ENCODE results near the gene ZNF597. TPM values are rescaled to one million over a fixed set of nuclear protein-coding genes. Genes with fewer than 3 reads are reported as not detected.
A peak's percentile ranks its signal among the peaks of the same experiment; 100 is the strongest.

ZNF597 gene, protein sequence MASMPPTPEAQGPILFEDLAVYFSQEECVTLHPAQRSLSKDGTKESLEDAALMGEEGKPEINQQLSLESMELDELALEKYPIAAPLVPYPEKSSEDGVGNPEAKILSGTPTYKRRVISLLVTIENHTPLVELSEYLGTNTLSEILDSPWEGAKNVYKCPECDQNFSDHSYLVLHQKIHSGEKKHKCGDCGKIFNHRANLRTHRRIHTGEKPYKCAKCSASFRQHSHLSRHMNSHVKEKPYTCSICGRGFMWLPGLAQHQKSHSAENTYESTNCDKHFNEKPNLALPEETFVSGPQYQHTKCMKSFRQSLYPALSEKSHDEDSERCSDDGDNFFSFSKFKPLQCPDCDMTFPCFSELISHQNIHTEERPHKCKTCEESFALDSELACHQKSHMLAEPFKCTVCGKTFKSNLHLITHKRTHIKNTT
- polyA plus RNA-seq (ENCODE audit: insufficient read length in 4 of 4), result 1 to 10 TPM; 3.3 to 4.3 (median 4.0) TPM

DNA sequence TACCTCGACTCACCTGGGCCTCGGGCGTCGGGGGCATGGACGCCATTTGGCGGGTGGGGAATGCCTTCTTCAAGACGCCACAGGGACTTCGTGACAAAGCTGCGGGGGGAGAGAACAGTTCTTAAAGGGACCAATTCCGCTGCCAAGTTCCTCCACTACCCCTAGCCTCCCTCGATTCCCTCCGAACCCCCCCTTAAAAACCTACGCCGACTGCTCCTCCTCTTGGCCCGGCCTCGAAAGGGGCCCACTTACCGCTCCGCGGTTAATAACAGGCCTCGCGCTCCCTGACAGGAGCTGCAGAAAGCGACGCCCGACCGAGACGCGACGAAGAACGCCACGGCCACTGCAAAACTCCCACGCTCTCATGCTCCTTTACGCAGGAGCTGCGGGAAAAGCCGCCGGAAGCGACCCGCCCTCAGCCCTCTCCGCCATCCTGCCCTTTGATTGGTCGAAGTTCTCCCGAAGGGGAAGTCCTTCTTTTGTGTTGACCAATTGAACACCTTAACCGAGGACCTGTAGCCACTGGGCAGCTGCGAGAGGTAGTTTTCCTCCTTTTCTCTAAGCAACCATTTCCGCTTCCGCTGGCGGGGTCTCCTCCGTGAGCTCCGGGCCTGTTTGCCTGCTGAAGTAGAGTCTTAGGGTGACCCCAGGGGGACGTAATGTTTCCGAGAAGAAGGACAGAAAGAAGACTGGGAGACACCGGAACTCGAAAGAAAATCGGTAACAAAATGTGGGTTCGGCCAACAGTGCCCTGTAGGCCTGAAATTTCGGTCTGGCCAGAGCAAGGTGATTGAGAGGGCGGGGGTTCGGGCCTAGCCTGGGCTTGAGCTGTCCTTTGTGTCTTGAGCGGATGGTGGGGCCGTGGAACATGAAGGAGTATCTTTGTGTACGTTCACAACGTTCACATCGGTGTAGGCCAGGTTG lies at the start of gene ZNF597, which contains the start of gene NAA60:
Gene ZNF597 (minus strand): TSS at position 397 of the 924 bp plus-strand sequence. CDS start 351 bp downstream, at position 46.
Gene NAA60 (plus strand): TSS at position 573 of the 924 bp plus-strand sequence. CDS start 32,548 bp downstream, outside the sequence.
- peak; percentile 53 to 83 (median 72) for DNase-seq (ENCODE audit: low read depth in 4 of 4, low spot score in 3 of 4)

DNA sequence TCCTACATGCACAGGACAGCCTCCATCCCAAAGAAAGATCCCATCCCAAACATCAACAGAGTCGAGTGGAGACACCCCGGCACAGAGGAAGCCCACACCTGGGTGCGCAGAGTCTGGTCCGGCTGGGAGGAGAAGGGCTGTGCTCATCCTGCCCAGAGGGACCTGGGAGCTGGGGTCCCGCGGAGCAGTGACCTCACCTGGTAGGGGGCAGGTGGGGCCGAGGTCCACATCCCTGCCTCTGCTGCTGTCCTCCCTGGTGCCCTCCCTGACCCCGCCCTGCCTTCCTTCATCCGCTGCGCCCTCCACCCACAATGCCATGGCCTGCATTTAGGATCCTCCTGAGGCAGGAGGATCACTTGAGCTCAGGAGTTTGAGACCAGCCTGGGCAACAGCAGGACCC lies 49.1 kb upstream of the ZNF597 start:
- DNase-seq (ENCODE audit: low read depth in 4 of 4, low spot score in 3 of 4), result no peak

DNA sequence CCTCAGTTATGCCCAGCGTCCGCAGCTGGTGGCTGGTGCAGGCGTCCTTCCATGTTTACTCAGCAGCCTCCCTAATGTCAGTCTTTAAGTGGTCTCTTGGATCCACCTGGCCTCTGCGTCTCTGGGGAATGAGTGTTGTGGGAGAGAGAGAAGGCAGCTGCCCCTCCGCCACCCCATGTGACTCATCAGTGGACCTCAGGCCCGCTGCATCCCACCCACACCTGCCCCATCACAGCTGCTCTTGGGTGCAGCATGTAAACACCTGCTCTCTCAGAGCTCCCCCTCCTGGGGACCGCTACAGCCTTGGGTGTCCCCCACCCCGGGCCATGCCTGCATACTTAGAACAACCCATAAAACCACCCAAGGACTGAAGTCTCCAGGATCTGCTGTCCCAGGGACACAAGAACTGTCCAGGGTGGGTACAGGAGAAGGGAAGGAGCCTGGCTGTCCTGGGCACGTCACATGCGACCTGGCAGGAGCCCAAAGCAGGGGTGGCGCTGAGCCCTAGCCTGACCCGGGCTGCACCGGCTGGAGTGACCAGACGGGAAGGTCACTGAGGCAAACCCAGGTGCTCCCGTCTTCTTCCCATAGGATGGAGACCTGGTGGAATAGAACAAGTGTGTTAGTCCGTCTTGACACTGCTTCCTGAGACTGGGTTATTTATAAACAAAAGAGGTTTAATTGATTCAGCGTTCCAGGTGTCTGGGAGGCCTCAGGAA lies 47.8 kb upstream of the ZNF597 start:
- DNase-seq (ENCODE audit: low read depth in 4 of 4, low spot score in 3 of 4), result no peak

DNA sequence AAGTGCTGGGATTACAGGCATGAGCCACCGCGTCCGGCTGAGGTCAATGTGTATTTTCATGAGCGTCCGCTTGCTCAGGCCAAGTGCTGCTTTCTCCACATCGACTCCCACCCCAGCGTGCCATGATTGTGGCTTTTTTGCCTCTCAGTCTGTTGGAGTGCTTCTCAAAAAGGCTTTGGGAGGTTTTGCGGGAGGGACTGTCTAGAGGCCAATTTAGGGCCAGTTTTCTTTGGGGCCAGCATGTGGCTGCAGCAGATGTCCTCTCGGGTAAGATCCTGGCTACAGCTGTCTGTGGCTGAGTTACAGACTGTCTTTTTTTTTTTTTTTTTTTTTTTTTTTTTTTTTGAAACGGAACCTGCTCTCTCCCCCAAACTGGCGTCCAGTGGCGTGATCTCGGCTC lies 45.5 kb upstream of the ZNF597 start:
- DNase-seq (ENCODE audit: low read depth in 4 of 4, low spot score in 3 of 4), result no peak

DNA sequence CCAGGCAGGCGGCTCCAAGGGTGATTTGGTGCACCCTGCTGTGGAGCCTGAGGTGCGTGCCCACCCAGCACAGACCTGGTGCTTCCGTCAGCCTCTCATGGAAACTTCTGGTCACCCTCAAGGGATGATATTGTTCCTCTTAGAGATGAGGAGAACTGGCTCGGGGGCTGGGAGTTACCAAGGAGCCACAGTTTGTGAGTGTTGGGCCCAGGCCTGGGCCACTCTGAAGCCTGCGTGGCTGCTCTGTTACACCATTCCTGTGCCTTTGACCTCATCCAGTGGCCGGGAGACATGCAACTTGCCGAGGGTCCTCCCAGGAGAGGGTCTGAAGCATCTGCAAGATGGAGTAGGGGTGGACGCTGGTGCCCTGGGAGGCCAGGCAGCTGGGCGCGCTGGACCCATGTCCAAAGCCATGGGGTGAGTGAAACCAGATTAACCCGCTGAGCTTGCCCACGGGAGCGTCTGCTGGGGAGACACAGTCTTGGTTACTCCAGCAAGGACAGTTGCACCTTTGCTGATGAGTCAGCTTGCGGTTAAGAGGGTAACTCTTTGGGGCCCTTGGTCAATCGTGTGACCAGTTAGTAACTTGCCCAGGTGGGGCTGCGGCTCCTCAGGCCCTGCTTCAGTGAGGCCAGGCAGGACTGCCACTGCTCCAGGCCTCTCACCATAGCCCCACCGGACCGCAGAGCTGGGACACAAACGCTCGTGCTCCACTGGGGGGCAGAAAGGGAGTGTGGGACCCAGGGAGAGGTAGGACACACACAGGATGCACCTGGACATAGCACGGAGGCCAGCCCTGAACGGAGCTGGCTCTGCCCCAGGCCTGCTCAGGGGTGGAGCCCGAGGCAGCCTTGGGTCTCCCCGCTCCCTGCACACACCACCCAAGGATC lies 44.5 kb upstream of the ZNF597 start:
- DNase-seq (ENCODE audit: low read depth in 4 of 4, low spot score in 3 of 4), result no peak

DNA sequence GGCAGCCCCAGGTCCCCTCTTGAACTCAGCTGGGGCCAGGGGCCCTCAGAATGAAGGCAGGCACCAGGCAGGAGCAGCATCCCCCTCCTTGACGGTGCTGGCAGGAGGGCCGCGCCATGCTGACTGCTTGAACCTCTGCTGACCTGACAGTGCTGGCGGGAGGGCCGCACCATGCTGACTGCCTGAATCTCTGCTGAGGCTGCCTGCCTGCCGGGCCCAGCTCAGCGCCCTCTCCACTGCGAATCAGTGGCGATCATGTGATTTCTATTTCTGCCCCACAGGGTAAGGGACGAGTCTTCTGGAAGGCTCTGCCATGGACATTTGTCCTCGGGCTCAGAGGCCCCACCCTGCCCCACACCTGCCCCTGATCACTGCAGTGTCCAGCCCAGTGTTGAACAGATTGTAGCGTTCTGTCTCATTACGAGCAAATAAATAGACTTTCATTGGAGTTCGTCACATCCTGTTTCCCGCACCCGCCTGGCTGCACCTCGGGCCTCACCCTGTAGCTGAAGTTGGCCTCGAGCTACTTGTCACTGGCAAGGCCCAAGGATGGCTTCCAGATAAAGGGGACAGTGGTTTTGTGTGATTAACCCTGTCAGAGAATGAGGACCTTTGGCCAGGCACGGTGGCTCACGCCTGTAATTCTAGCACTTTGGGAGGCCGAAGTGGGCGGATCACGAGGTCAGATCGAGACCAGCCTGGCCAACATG lies 43.4 kb upstream of the ZNF597 start:
- DNase-seq (ENCODE audit: low read depth in 4 of 4, low spot score in 3 of 4), result no peak

DNA sequence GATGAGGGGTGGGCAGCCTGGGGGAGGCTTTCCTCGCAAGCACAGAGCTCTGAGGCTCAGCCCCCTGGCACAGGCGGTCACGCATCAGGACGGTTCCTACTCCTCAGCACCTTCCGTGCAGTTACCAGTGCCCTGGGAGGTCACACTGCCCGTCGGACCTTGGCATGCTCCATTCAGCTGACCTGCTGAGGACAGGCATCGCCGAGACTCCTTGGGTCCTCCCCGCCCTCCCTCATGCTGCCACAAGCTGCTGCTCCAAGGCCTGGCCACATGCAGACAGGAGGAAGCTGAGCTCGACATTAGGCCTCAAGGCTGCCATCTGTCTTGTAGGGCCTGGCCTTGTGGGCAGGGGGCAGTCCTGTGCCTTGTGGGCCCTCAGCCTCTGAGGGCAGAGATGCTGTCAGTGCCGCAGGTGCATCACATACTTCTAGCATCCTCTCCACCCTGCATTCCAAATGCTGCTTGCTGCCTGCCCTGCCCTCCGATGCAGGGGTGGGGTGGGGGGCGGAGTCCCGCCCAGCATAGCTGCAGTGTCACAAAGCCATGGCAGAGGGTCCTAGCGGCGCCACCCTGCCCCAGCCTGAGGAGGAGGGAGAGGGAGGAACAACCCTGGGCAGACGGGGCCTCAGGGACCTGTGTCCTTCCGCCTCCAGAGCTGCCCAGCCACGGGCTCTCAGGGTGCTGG lies 42.7 kb upstream of the ZNF597 start:
- no peak for DNase-seq (ENCODE audit: low read depth in 4 of 4, low spot score in 3 of 4)

DNA sequence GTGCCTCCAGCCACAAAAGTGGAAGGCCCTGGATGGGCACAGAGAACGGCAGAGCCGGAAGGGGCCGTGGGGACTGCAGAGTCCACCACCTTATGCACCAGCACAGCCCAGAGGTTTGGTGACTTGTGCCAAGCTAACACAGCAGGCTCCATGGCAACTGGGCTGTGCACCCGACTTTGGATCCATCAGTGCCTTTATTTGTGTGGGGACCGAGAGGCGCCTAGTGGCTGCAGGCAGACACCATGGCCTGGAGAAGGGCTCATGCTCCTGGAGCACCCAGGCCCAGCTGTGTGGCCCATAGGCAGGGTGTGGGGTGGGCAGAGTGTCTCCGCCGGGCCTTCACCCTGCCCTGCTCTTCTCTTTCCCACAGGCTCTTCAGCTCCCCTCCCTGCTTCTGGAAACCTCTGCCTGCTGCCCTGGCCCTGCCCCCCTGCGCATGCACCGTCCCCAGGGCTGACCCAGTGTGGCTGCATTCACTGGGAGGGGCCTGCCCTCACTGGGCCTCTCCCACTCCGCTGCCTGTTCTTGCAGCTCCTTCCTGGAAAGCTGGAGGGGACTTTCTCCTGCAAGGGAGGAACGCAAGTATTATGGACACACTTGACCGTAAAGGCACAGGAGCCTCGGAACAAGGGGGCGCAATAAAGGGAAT lies 41.9 kb upstream of the ZNF597 start:
- DNase-seq (ENCODE audit: low read depth in 4 of 4, low spot score in 3 of 4), result no peak

DNA sequence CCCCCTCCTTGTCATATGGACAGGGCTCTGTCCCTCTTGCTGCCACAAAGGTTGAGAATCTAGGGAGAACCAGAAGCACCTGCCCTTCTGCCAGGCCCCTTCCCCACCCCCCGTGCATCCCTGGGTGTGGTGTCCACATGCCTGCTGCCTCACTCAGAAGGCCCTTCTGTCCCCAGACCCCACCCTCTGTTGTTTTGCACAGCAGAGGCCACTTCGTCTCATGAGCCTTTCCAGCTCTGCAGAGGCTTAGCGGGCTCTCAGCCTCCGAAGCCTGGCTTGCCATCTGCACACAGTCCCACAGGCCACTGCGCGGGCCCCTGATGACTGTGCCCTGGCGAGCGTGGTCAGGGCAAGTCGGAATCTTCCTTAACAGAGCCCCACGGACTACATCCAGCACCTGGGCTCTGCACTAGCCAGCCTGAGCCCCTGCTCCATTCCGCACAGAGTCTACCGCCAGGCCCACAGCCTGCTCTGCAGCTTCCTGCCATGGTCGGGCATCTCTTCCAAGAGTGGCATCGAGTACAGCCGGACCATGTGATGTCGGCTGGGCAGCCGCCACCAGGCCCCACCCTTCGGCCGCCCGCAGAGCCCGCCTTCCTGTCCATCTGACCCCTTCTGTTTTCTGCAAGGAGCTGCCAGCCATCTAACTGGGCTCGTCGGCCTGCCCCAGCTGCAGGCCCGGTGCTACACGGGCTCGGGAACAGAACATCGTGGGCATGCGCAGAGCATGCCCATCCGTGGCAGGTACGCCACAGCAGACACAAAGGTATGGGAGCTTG lies 41.2 kb upstream of the ZNF597 start:
- no peak for DNase-seq (ENCODE audit: low read depth in 4 of 4, low spot score in 3 of 4)

DNA sequence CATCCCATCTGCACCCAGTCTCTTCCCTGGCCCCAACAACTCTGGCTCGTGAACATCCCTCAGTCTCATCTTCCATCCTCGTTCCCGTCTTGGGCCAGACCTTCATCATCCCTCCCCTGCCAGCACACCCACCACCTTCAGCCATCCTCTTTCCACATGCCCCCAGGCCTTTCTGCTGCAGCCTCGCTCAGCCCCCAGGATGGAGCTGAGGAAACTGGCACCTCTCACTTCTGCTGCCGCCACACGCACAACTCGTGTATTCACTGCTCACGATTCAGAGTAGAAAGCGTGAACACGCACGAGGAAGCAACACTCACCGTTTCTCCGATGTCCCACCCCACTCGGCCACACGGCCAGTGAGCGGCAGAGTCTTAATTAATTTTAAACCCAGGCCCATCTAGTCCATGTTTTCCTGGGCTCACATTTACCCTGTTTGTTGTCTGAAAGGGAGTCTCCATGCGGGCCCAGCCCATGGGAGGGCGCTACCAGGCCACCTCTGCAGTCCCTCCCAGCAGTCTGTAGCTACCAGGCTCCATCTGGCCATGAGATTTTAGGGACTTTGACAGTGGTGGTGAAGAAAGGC lies 39.4 kb upstream of the ZNF597 start:
- no peak for DNase-seq (ENCODE audit: low read depth in 4 of 4, low spot score in 3 of 4)

DNA sequence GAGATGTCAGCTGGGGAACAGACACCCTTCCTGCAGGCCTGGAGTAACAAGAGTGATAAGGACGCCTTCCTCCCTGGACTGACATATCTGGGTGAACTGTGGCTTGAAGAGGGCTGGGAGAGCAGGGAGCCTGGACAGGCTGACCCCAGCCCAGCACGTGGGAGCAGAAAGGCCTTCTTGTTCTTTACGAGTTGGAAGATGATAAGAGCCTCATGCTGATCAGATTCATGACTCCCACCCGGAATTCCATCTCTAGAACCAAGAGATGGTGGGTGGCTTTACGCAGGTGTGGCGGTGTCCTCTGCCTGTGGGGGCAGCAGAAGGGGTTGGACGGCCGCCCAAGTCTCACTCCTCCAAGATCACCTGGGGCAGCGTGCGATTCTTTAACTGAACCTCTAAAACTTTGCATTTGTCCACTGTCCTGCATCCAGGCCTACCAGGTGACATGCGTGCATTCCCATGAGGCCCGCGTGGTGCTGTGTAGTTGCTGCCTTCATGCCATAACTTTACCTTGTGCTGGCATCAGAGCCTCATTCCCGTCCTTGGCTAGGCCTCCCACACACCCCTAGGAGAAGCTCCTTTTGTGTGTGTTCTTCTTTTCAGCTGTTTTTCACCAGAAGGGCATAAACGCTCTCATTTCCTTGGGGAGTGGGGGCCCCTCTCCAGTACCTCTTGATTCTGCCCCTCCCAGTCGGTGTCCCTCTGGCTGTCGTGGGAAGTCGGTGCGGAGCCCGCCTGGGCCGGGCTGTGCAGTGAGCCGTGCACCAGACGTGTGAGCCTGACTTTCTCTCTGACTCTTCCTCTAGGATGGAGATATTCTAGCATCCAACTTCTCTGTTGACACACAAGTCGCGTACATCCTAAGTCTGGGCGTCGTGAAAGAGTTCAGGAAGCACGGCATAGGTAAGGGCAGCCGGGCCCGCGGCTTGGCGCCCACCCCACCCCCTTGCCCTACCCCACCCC lies 38.7 kb upstream of the ZNF597 start:
- DNase-seq (ENCODE audit: low read depth in 4 of 4, low spot score in 3 of 4), result no peak

DNA sequence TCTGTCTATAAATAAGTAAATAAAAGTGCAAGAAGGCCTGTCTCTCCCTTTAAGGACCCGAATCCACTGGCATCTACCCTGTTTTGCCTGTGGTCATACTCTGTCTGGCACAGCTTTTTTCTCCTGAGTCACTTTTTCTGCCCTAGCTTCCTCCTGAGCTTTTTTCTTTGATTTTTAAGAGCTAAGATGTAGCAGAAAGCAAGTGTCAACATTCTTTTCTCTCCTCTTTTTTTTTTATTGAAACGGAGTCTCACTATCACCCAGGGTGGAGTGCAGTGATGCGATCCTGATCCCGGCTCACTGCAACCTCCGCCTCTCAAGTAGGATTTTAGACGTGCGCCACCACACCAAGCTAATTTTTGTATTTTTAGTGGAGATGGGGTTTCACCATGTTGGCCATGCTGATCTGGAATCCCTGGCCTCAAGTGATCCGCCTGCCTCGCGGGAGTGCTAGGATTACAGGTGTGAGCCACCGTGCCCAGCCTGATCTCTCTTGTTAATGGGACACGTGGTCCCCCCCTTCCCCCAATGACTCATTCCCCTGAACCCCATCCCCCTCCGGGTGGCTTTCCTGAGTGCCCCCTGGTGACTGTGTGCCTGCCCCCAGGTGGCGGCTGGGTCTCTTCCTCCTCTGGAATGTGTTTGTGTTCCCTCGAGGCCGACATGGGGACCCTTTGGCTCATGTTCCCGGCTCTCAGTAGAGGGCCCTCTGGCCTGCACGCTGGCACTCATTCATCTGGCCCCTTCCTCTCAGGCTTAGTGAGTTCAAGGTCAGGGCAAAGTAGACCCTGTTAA lies 37.8 kb upstream of the ZNF597 start:
- no peak for DNase-seq (ENCODE audit: low read depth in 4 of 4, low spot score in 3 of 4)

DNA sequence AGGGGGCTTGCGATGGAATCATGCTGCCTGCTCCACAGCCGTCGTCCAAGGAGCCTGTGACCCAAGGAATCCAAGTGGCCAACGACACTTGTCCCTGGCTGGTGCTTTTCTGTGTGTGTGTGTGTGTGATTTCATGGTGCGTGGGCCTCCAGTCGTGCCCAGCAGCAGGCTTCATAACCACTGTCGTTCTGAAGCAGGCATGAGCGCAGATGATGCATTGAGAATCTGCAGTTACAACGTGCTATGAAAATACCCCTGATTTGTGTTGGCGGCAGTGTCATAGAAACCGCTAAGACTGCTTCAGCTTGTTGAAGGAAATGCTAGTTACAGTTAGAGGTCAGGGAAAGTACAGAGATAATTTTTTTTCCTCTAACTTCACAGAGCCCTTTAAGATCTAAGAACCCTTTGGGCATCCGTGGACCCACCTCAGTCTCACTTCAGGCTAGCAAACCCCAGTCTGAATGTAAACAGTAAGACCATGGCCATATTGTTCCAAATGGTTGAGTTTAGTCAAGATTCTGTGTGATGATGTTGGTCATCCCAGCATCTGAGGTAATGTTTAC lies 36.4 kb upstream of the ZNF597 start:
- DNase-seq (ENCODE audit: low read depth in 4 of 4, low spot score in 3 of 4), result no peak

DNA sequence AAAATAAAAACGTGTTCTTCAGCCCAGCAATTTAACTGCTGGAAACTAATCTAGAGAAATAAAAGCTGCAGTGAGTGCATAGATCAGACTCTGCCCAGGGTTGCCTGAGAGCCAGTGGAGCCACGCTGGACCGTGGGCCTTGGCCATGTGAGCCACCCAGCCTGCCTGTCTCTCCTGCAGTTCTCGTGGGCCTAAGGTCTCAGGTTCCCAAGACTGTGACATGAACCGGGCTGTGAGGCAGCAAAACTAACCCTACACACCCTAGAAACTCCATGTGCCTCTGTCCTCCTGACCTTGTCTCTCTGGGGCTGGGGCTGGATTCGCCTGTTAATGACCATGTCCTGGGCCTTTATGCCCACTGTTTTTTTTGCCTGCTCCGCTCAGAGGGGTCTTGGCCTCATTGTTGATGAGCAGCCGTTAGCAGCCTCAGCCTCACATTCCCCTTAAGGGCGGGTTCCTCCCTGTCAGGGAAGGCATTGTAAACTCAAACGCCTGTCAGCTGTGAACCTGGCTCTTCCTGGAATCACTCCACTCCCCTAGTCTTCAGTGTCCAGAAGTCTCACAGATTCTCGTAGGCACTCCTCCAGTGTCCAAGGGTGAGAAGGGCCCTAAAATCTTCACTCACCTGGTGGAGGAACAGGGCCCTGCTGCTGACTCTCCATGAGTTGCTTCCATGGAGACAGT lies 35.1 kb upstream of the ZNF597 start:
- no peak for DNase-seq (ENCODE audit: low read depth in 4 of 4, low spot score in 3 of 4)

All from right renal pelvis (tissue), 4 donors.